ENCODE results near the gene DYNC1H1.

DNA sequence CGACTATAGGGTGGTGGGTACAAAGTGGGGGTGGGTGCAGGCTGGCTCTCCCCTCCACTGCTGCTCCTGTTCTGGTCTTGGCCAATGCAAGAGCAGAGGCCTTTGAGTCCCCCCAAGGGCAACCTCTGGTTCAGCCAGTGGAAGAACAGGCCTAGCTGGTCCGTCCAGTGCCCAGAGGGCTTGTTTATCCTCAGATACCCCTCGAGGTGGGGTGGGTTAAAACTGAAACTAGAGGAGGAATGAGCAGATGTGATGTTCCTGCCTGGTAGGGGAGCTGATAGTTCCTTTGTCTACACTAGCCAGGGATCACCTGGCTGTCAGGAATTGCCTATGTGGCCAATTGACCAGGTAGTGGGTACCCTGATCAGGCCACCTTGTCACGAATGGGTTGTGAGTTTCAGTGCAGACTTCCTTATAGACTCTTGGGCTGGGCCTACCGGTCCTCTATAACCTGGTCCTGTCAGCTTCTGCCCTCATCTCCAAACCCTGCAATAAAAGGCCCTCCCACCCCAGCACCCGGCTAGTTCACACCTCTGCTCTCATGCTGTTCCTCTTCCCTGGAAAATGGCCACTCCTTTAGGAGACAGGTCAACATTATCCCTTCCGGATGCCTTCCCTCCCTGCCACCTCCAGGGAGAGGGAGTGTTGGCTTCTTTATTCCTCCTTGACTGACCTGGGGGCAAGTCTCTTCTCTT lies 133.2 kb downstream of the DYNC1H1 start:
- TF ChIP-seq, protein P1, sequence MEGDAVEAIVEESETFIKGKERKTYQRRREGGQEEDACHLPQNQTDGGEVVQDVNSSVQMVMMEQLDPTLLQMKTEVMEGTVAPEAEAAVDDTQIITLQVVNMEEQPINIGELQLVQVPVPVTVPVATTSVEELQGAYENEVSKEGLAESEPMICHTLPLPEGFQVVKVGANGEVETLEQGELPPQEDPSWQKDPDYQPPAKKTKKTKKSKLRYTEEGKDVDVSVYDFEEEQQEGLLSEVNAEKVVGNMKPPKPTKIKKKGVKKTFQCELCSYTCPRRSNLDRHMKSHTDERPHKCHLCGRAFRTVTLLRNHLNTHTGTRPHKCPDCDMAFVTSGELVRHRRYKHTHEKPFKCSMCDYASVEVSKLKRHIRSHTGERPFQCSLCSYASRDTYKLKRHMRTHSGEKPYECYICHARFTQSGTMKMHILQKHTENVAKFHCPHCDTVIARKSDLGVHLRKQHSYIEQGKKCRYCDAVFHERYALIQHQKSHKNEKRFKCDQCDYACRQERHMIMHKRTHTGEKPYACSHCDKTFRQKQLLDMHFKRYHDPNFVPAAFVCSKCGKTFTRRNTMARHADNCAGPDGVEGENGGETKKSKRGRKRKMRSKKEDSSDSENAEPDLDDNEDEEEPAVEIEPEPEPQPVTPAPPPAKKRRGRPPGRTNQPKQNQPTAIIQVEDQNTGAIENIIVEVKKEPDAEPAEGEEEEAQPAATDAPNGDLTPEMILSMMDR (IDR thresholded peaks at IDR 0.05): no peak
- TF ChIP-seq POLR2A (IDR thresholded peaks at IDR 0.05): no peak
